ENCODE data around the gene TANGO2.

TANGO2 gene

DNA sequence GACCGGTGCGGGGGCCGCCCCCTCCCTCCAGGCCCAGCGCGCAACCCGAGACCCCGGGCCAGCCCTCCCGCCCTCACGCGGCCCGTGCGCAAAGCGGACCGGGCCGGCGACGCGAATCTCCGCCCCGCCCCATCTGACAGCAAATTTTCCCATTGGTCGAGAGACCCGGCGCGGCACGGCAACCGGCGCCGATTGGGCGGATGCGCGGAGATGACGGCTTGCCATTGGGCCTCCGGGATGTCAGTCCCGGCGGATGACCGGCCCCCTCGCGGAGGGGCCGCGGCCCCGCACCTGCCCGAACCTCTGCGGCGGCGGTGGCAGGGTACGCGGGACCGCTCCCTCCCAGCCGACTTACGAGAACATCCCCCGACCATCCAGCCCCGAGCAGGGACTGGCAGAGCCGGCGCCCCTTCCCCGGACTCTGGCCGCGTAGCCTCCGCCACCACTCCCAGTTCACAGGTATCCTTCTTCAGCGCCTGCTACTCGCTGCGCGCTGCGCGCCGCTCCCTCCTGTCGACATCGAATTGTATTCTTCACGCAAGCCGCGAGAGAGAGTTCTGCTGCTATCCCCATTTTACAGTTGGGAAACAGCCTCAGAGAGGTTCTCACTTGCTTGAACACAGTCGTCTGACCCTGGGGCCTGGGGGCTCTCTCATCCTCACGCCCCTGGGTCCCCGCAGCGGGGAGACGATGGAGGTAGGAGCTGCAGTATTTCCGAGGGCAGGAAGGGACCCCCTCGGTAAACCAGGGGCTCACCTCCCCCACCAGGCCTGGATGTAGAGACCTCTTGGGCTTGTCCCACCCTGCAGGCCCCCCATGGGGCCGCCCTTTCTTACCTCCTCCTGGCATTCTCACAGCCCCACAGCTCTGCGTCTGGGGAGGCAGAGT is 3.9 kb upstream of the TANGO2 start, which contains the start of gene ARVCF:
ARVCF (minus strand) TSS at position 90 of the 888 bp plus-strand sequence. CDS start 26,029 bp downstream, outside the sequence.
- Histone ChIP-seq H2BK120ac (ENCODE audit: insufficient read depth, low read length, poor library complexity) (no peak within 1 kb of the TSS), H3K36me3 (ENCODE audit: control insufficient read depth in 1 of 2, insufficient read depth in 2 of 2, low read length in 2 of 2) (no peaks in the 10 kb centered on the region), H3K4me3 (ENCODE audit: low read depth, low read length) (peak within 1 kb of the TSS; percentile 76), H4K91ac (ENCODE audit: low read depth, low read length) (peak within 1 kb of the TSS; percentile 30), H3K27me3 (ENCODE audit: insufficient read depth, low read length) (peaks cover 15% of the 10 kb centered on the region), H2BK5ac (ENCODE audit: low read depth, low read length, poor library complexity) (no peak within 1 kb of the TSS), H2AK5ac (ENCODE audit: low read length) (no peak within 1 kb of the TSS), H4K12ac (ENCODE audit: low read depth, low read length) (no peak within 1 kb of the TSS), H3K27ac (ENCODE audit: low read depth, low read length) (no peak within 1 kb of the TSS), H3K23ac (ENCODE audit: low read length) (no peak within 1 kb of the TSS), H3K14ac (ENCODE audit: low read length) (no peak within 1 kb of the TSS), H3K79me2 (ENCODE audit: control insufficient read depth, insufficient read depth, low read length, poor library complexity) (peaks cover 6% of the 10 kb centered on the region), H3K9me3 (ENCODE audit: insufficient read depth, low read depth, low read length) (peaks cover 7% of the 10 kb centered on the region), H3K4me1 (ENCODE audit: control insufficient read depth in 1 of 2, insufficient read depth in 2 of 2, low read length in 2 of 2) (peaks cover 14% of the 10 kb centered on the region in 2 experiments), H3K9ac (ENCODE audit: low read length) (no peak within 1 kb of the TSS), H3K79me1 (ENCODE audit: low read length) (peaks cover 9% of the 10 kb centered on the region), H2BK12ac (ENCODE audit: low read length) (no peak within 1 kb of the TSS), H3K18ac (ENCODE audit: low read length) (peak within 1 kb of the TSS; percentile 51), H3K4ac (ENCODE audit: low read depth, low read length) (no peak within 1 kb of the TSS), H3K4me2 (ENCODE audit: low read length) (peak within 1 kb of the TSS; percentile 95), H2AFZ (ENCODE audit: insufficient read depth, low read length, poor library complexity) (peak within 1 kb of the TSS; percentile 69), H4K8ac (ENCODE audit: low read depth, low read length) (peak within 1 kb of the TSS; percentile 5)
- WGBS (ENCODE audit: extremely low coverage, insufficient coverage, insufficient read length): no CpG with 5 or more reads among the region's 79 CpGs
- DNase-seq: peak; percentile 88 to 98

DNA sequence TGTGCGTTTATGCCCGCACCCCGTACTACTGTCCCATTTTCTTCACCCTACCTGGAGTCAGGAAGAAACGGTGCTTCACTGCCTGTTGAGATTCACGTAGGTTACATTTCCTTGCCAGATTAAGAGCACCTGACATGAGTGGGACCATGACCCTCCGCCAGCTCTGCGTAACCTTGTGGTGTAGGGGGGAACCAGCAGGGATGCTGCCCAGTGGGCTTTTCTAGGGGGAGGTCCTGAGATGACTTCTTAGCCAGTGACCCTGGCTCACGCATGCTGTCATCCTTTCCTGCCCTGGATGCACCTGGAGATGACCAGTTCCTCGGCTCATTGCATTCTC is 3.3 kb upstream of the TANGO2 start:
- H3K14ac ChIP-seq (ENCODE audit: low read length): no peak overlapping the region
- DNase-seq: no peak
- no peak overlapping the region for H2AFZ ChIP-seq (ENCODE audit: insufficient read depth, low read length, poor library complexity)
- H4K91ac ChIP-seq (ENCODE audit: low read depth, low read length): no peak overlapping the region
- H2BK120ac ChIP-seq (ENCODE audit: insufficient read depth, low read length, poor library complexity): no peak overlapping the region
- no peak overlapping the region for H3K27ac ChIP-seq (ENCODE audit: low read depth, low read length)
- no peak overlapping the region for H2BK12ac ChIP-seq (ENCODE audit: low read length)
- H3K18ac ChIP-seq (ENCODE audit: low read length): no peak overlapping the region
- no CpG with 5 or more reads among the region's 9 CpGs for WGBS (ENCODE audit: extremely low coverage, insufficient coverage, insufficient read length)
- no peak overlapping the region for H3K4ac ChIP-seq (ENCODE audit: low read depth, low read length)
- H3K4me1 ChIP-seq (ENCODE audit: control insufficient read depth in 1 of 2, insufficient read depth in 2 of 2, low read length in 2 of 2): peaks cover 15% of the 10 kb centered on the region in 2 experiments
- H2AK5ac ChIP-seq (ENCODE audit: low read length): no peak overlapping the region
- peaks cover 6% of the 10 kb centered on the region for H3K79me2 ChIP-seq (ENCODE audit: control insufficient read depth, insufficient read depth, low read length, poor library complexity)
- no peak overlapping the region for H3K9ac ChIP-seq (ENCODE audit: low read length)
- H3K9me3 ChIP-seq (ENCODE audit: insufficient read depth, low read depth, low read length): peaks cover 5% of the 10 kb centered on the region
- no peak overlapping the region for H3K23ac ChIP-seq (ENCODE audit: low read length)
- no peak overlapping the region for H3K4me2 ChIP-seq (ENCODE audit: low read length)
- no peak overlapping the region for H4K8ac ChIP-seq (ENCODE audit: low read depth, low read length)
- no peak overlapping the region for H4K12ac ChIP-seq (ENCODE audit: low read depth, low read length)
- H3K27me3 ChIP-seq (ENCODE audit: insufficient read depth, low read length): peaks cover 15% of the 10 kb centered on the region
- H3K79me1 ChIP-seq (ENCODE audit: low read length): peaks cover 9% of the 10 kb centered on the region
- H2BK5ac ChIP-seq (ENCODE audit: low read depth, low read length, poor library complexity): no peak overlapping the region
- no peak overlapping the region for H3K4me3 ChIP-seq (ENCODE audit: low read depth, low read length)
- H3K36me3 ChIP-seq (ENCODE audit: control insufficient read depth in 1 of 2, insufficient read depth in 2 of 2, low read length in 2 of 2): no peaks in the 10 kb centered on the region

DNA sequence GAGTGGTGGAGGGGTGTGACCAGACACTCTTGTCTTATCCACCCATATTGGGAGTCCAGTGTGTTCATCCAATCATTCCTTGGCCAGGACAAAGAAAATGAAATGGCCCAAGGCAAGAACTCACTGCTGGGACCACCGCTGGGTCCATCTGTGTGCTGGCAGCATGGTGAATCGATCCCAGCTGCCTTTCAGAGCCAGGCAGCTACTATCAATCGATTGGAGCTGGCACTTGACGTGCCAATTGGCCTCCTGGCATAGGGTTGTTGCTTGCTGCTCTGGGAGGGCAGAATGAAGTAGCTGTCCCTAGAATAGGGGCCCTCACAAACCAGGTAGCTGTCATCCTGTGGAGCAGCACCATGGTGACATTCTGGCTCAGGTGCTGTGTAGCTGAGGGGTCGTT is 2.9 kb upstream of the TANGO2 start:
- no peak overlapping the region for H4K12ac ChIP-seq (ENCODE audit: low read depth, low read length)
- H3K36me3 ChIP-seq (ENCODE audit: control insufficient read depth in 1 of 2, insufficient read depth in 2 of 2, low read length in 2 of 2): no peaks in the 10 kb centered on the region
- H3K27ac ChIP-seq (ENCODE audit: low read depth, low read length): no peak overlapping the region
- no peak overlapping the region for H2AK5ac ChIP-seq (ENCODE audit: low read length)
- no CpG with 5 or more reads among the region's 5 CpGs for WGBS (ENCODE audit: extremely low coverage, insufficient coverage, insufficient read length)
- no peak overlapping the region for H3K18ac ChIP-seq (ENCODE audit: low read length)
- H2BK5ac ChIP-seq (ENCODE audit: low read depth, low read length, poor library complexity): no peak overlapping the region
- H4K8ac ChIP-seq (ENCODE audit: low read depth, low read length): no peak overlapping the region
- no peak overlapping the region for H2BK120ac ChIP-seq (ENCODE audit: insufficient read depth, low read length, poor library complexity)
- peaks cover 15% of the 10 kb centered on the region in 2 experiments for H3K4me1 ChIP-seq (ENCODE audit: control insufficient read depth in 1 of 2, insufficient read depth in 2 of 2, low read length in 2 of 2)
- H2AFZ ChIP-seq (ENCODE audit: insufficient read depth, low read length, poor library complexity): no peak overlapping the region
- H3K79me2 ChIP-seq (ENCODE audit: control insufficient read depth, insufficient read depth, low read length, poor library complexity): peaks cover 6% of the 10 kb centered on the region
- H3K4ac ChIP-seq (ENCODE audit: low read depth, low read length): no peak overlapping the region
- H3K27me3 ChIP-seq (ENCODE audit: insufficient read depth, low read length): peaks cover 15% of the 10 kb centered on the region
- no peak for DNase-seq
- no peak overlapping the region for H3K14ac ChIP-seq (ENCODE audit: low read length)
- H2BK12ac ChIP-seq (ENCODE audit: low read length): no peak overlapping the region
- no peak overlapping the region for H3K23ac ChIP-seq (ENCODE audit: low read length)
- H4K91ac ChIP-seq (ENCODE audit: low read depth, low read length): no peak overlapping the region
- no peak overlapping the region for H3K4me3 ChIP-seq (ENCODE audit: low read depth, low read length)
- H3K9me3 ChIP-seq (ENCODE audit: insufficient read depth, low read depth, low read length): peaks cover 5% of the 10 kb centered on the region
- no peak overlapping the region for H3K4me2 ChIP-seq (ENCODE audit: low read length)
- H3K9ac ChIP-seq (ENCODE audit: low read length): no peak overlapping the region
- H3K79me1 ChIP-seq (ENCODE audit: low read length): peaks cover 9% of the 10 kb centered on the region

DNA sequence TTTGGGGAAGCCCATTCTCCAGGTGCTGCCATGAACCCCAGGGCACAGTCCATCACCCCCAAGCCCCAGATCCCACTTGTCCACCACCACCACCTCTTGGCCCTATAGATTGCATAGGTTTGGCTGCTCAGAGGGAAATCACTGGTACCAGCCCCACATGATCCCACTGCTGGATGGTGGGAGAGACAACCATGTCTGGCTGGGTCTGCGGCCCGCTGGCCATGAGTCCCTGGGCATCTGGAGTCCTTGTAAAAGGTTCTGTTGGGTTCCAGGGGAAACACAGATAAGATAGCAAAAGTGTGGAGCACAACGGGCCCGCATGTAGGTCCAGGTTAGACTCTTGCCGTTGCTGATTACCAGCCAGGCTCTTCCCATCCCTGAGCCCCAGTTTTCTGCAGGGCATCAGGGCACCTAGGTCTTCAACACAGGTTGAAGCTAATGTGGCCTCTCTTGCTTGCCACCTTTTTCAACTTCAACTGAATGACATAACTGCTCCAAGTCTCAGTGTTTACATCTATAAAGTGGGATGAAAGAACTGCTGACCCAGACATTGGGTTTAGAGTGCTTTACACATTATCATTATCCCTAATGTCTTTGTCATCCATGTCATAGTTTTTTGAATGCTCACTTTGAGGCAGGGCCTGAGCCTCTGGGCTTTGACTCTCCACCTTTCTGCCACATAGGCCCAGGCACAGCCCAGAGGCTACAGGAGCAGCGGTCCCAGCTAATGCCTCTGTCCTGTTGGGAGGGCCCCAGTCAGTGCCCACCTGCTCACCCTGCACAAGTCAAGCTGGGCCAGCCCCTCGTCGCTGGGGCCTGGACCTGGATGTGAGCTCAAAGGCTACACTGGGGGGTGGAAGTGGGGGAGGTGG is 1.0 kb upstream of the TANGO2 start:
- H3K27ac ChIP-seq (ENCODE audit: low read depth, low read length): no peak overlapping the region
- H3K23ac ChIP-seq (ENCODE audit: low read length): no peak overlapping the region
- peak overlapping the region; percentile 93 for H4K12ac ChIP-seq (ENCODE audit: low read depth, low read length)
- H3K4me1 ChIP-seq (ENCODE audit: control insufficient read depth in 1 of 2, insufficient read depth in 2 of 2, low read length in 2 of 2): peaks cover 15% of the 10 kb centered on the region in 2 experiments
- no peak overlapping the region for H3K18ac ChIP-seq (ENCODE audit: low read length)
- peaks cover 6% of the 10 kb centered on the region for H3K79me2 ChIP-seq (ENCODE audit: control insufficient read depth, insufficient read depth, low read length, poor library complexity)
- peaks cover 5% of the 10 kb centered on the region for H3K9me3 ChIP-seq (ENCODE audit: insufficient read depth, low read depth, low read length)
- no peak for DNase-seq
- no peak overlapping the region for H2BK5ac ChIP-seq (ENCODE audit: low read depth, low read length, poor library complexity)
- no peak overlapping the region for H2BK120ac ChIP-seq (ENCODE audit: insufficient read depth, low read length, poor library complexity)
- H4K8ac ChIP-seq (ENCODE audit: low read depth, low read length): peak overlapping the region; percentile 96
- H3K79me1 ChIP-seq (ENCODE audit: low read length): peaks cover 9% of the 10 kb centered on the region
- no peak overlapping the region for H2BK12ac ChIP-seq (ENCODE audit: low read length)
- H3K4ac ChIP-seq (ENCODE audit: low read depth, low read length): no peak overlapping the region
- no CpG with 5 or more reads among the region's 8 CpGs for WGBS (ENCODE audit: extremely low coverage, insufficient coverage, insufficient read length)
- H3K36me3 ChIP-seq (ENCODE audit: control insufficient read depth in 1 of 2, insufficient read depth in 2 of 2, low read length in 2 of 2): peaks cover 0 to 2% of the 10 kb centered on the region in 2 experiments
- H4K91ac ChIP-seq (ENCODE audit: low read depth, low read length): peak overlapping the region; percentile 71
- peak overlapping the region; percentile 72 for H2AK5ac ChIP-seq (ENCODE audit: low read length)
- H3K4me3 ChIP-seq (ENCODE audit: low read depth, low read length): no peak overlapping the region
- H3K4me2 ChIP-seq (ENCODE audit: low read length): no peak overlapping the region
- peak overlapping the region; percentile 69 for H2AFZ ChIP-seq (ENCODE audit: insufficient read depth, low read length, poor library complexity)
- H3K14ac ChIP-seq (ENCODE audit: low read length): no peak overlapping the region
- peaks cover 15% of the 10 kb centered on the region for H3K27me3 ChIP-seq (ENCODE audit: insufficient read depth, low read length)
- no peak overlapping the region for H3K9ac ChIP-seq (ENCODE audit: low read length)
